Nephron progenitor cell (in vitro differentiated cells): Measurements from ENCODE around the gene TMEM145.

Experiments
- DNase-seq: peaks from one replicate; pipeline ENCODE4 v3.0.0; 2021
- H3K27ac Mint-ChIP-seq: 2 replicates; pipeline ENCODE4 v1.8.0; 2021; ENCODE audit warnings: mild to moderate bottlenecking, moderate library complexity, mixed read lengths
- H3K27me3 Mint-ChIP-seq: 2 replicates; pipeline ENCODE4 v1.8.0; 2021; ENCODE audit warnings: mild to moderate bottlenecking, low read depth, mixed read lengths; ENCODE audit not compliant: poor library complexity
- H3K36me3 Mint-ChIP-seq: 2 replicates; pipeline ENCODE4 v1.8.0; 2021; ENCODE audit warnings: low read depth, mixed read lengths
- H3K4me1 Mint-ChIP-seq: 2 replicates; pipeline ENCODE4 v1.8.0; 2021; ENCODE audit warnings: mixed read lengths
- H3K4me3 Mint-ChIP-seq: 2 replicates; pipeline ENCODE4 v1.8.0; 2021; ENCODE audit warnings: mild to moderate bottlenecking, moderate library complexity, mixed read lengths
- H3K9me3 Mint-ChIP-seq: 2 replicates; pipeline ENCODE4 v1.8.0; 2021; ENCODE audit warnings: mild to moderate bottlenecking, moderate library complexity, mixed read lengths
- CTCF ChIP-seq: fragments of 200-600 bp; sonication (generic); IDR thresholded peaks from 2 replicates; pipeline ENCODE4 v1.5.0; 2021; ENCODE audit warnings: antibody characterized with exemption

The TMEM145 gene

GRCh38 chr19:42301646-42302203 lies 11.4 kb upstream of the TMEM145 start, which contains the start of gene PRR19:
Gene PRR19 (plus strand): TSS chr19:42302132. CDS start chr19:42309585, 7,453 bp downstream.
- Mint-ChIP-seq H3K4me3 (peak within 1 kb of the TSS; percentile 93), H3K27ac (peak within 1 kb of the TSS; percentile 74), H3K4me1 (peaks cover 36% of the 10 kb centered on the region), H3K27me3 (peaks cover 5% of the 10 kb centered on the region), H3K9me3 (no peaks in the 10 kb centered on the region), H3K36me3 (peaks cover 12% of the 10 kb centered on the region)
- TF ChIP-seq CTCF = no peak
- DNase-seq = no peak

- DNase-seq = no peak
- Mint-ChIP-seq H3K4me3 (peak overlapping the region; percentile 93), H3K4me1 (peaks cover 40% of the 10 kb centered on the region)
Measured at GRCh38 chr19:42303101-42303464, 10.0 kb upstream of the TMEM145 start.

GRCh38 chr19:42303876-42304275 lies 9.2 kb upstream of the TMEM145 start:
- no peak overlapping the region for H3K27ac Mint-ChIP-seq
- no peak for TF ChIP-seq CTCF
- peaks cover 40% of the 10 kb centered on the region for H3K4me1 Mint-ChIP-seq
- H3K9me3 Mint-ChIP-seq = peaks cover 4% of the 10 kb centered on the region
- peaks cover 8% of the 10 kb centered on the region for H3K36me3 Mint-ChIP-seq
- peaks cover 3% of the 10 kb centered on the region for H3K27me3 Mint-ChIP-seq
- H3K4me3 Mint-ChIP-seq = peak overlapping the region; percentile 93
- DNase-seq = no peak

More at GRCh38 chr19:42303101-42303464, 10.0 kb upstream of the TMEM145 start:
- no peak for TF ChIP-seq CTCF
- Mint-ChIP-seq H3K27ac (peak overlapping the region; percentile 74), H3K36me3 (peaks cover 8% of the 10 kb centered on the region), H3K9me3 (peaks cover 3% of the 10 kb centered on the region), H3K27me3 (peaks cover 5% of the 10 kb centered on the region)

GRCh38 chr19:42306646-42307045 lies 6.5 kb upstream of the TMEM145 start:
- TF ChIP-seq CTCF = no peak
- Mint-ChIP-seq H3K4me3 (no peak overlapping the region), H3K36me3 (no peaks in the 10 kb centered on the region), H3K27me3 (peaks cover 14% of the 10 kb centered on the region), H3K9me3 (peaks cover 4% of the 10 kb centered on the region), H3K4me1 (peaks cover 26% of the 10 kb centered on the region), H3K27ac (no peak overlapping the region)
- no peak for DNase-seq

- Mint-ChIP-seq H3K36me3 (no peaks in the 10 kb centered on the region), H3K27ac (no peak overlapping the region), H3K9me3 (peaks cover 4% of the 10 kb centered on the region), H3K27me3 (peaks cover 38% of the 10 kb centered on the region), H3K4me1 (peaks cover 14% of the 10 kb centered on the region), H3K4me3 (no peak overlapping the region)
- no peak for DNase-seq
- TF ChIP-seq CTCF = no peak
Measured at GRCh38 chr19:42309686-42310085, 3.4 kb upstream of the TMEM145 start.

- no peaks in the 10 kb centered on the region for H3K36me3 Mint-ChIP-seq
- H3K4me3 Mint-ChIP-seq = no peak overlapping the region
- peaks cover 4% of the 10 kb centered on the region for H3K9me3 Mint-ChIP-seq
- peaks cover 55% of the 10 kb centered on the region for H3K27me3 Mint-ChIP-seq
- H3K27ac Mint-ChIP-seq = no peak overlapping the region
- H3K4me1 Mint-ChIP-seq = peaks cover 18% of the 10 kb centered on the region
- no peak for TF ChIP-seq CTCF
- DNase-seq = no peak
Measured at GRCh38 chr19:42311657-42312056, 1.5 kb upstream of the TMEM145 start.
